ENCODE data around the gene DBN1.

- TF ChIP-seq POLR2A (IDR thresholded peaks at IDR 0.05) (no peak), CTCF (IDR thresholded peaks at IDR 0.05) (no peak), EP300 (IDR thresholded peaks at IDR 0.05) (no peak)
These were observed 17.6 kb upstream of the DBN1 start for GRCh38 chr5:177490992-177491391.

Data from ovary (tissue), 3 donors.